Measurements from ENCODE around the gene APP. TPM values are rescaled to one million over a fixed set of nuclear protein-coding genes. Genes with fewer than 3 reads are reported as not detected.

APP gene
- polyA plus RNA-seq, 3 donors: 945 to 1,016 (median 957) TPM

GRCh38 chr21:25987531-25987930 is 183.0 kb downstream of the APP start:
- DNase-seq (ENCODE audit: low read depth in 3 of 3, low spot score in 2 of 3): no peak

GRCh38 chr21:25986928-25987327 is 183.6 kb downstream of the APP start:
- DNase-seq (ENCODE audit: low read depth in 3 of 3, low spot score in 2 of 3): no peak

GRCh38 chr21:25985990-25986389 is 184.6 kb downstream of the APP start:
- no peak for DNase-seq (ENCODE audit: low read depth in 3 of 3, low spot score in 2 of 3)

- no peak for DNase-seq (ENCODE audit: low read depth in 3 of 3, low spot score in 2 of 3)
Measured at GRCh38 chr21:25984538-25984937, 186.0 kb downstream of the APP start.

- DNase-seq (ENCODE audit: low read depth in 3 of 3, low spot score in 2 of 3): no peak
Measured at GRCh38 chr21:25983745-25984144, 186.8 kb downstream of the APP start.

- DNase-seq (ENCODE audit: low read depth in 3 of 3, low spot score in 2 of 3): no peak
Measured at GRCh38 chr21:25980710-25981109, 189.9 kb downstream of the APP start.

GRCh38 chr21:25979845-25980616 is 190.5 kb downstream of the APP start:
- DNase-seq (ENCODE audit: low read depth in 3 of 3, low spot score in 2 of 3): no peak

- no peak for DNase-seq (ENCODE audit: low read depth in 3 of 3, low spot score in 2 of 3)
Measured at GRCh38 chr21:25977068-25977611, 193.4 kb downstream of the APP start.

- DNase-seq (ENCODE audit: low read depth in 3 of 3, low spot score in 2 of 3): no peak
Measured at GRCh38 chr21:25974964-25975363, 195.6 kb downstream of the APP start.

- DNase-seq (ENCODE audit: low read depth in 3 of 3, low spot score in 2 of 3): no peak
Measured at GRCh38 chr21:25970254-25970930, 200.2 kb downstream of the APP start.

GRCh38 chr21:25967901-25968438 is 202.6 kb downstream of the APP start:
- no peak for DNase-seq (ENCODE audit: low read depth in 3 of 3, low spot score in 2 of 3)

- DNase-seq (ENCODE audit: low read depth in 3 of 3, low spot score in 2 of 3): no peak
Measured at GRCh38 chr21:25967181-25967900, 203.2 kb downstream of the APP start.

- DNase-seq (ENCODE audit: low read depth in 3 of 3, low spot score in 2 of 3): no peak
Measured at GRCh38 chr21:25965951-25966707, 204.4 kb downstream of the APP start.

- no peak for DNase-seq (ENCODE audit: low read depth in 3 of 3, low spot score in 2 of 3)
Measured at GRCh38 chr21:25964926-25965325, 205.6 kb downstream of the APP start.

- no peak for DNase-seq (ENCODE audit: low read depth in 3 of 3, low spot score in 2 of 3)
Measured at GRCh38 chr21:25964015-25964414, 206.6 kb downstream of the APP start.

GRCh38 chr21:25963181-25963580 is 207.4 kb downstream of the APP start:
- DNase-seq (ENCODE audit: low read depth in 3 of 3, low spot score in 2 of 3): no peak

- no peak for DNase-seq (ENCODE audit: low read depth in 3 of 3, low spot score in 2 of 3)
Measured at GRCh38 chr21:25961042-25961441, 209.5 kb downstream of the APP start.

- DNase-seq (ENCODE audit: low read depth in 3 of 3, low spot score in 2 of 3): no peak
Measured at GRCh38 chr21:25960402-25960801, 210.2 kb downstream of the APP start.

- DNase-seq (ENCODE audit: low read depth in 3 of 3, low spot score in 2 of 3): no peak
Measured at GRCh38 chr21:25959799-25960198, 210.8 kb downstream of the APP start.

GRCh38 chr21:25956993-25957714 is 213.4 kb downstream of the APP start:
- DNase-seq (ENCODE audit: low read depth in 3 of 3, low spot score in 2 of 3): no peak

All from right renal cortex interstitium (tissue), 3 donors.